Limb (tissue), 2 donors: ENCODE results near the gene HEXB.
A peak's percentile ranks its signal among the peaks of the same experiment; 100 is the strongest.
"Not testable (repeated sequence)": the region's sequence is repeated elsewhere in the genome, so short reads cannot be mapped to it uniquely, and the experiment has no call there.

Source experiments
- DNase-seq, 2 donors: peaks; one replicate each; pipeline ENCODE4 v3.0.0-alpha.2; 2016; ENCODE audit errors: extremely low spot score in 2 of 2

The HEXB gene

DNA sequence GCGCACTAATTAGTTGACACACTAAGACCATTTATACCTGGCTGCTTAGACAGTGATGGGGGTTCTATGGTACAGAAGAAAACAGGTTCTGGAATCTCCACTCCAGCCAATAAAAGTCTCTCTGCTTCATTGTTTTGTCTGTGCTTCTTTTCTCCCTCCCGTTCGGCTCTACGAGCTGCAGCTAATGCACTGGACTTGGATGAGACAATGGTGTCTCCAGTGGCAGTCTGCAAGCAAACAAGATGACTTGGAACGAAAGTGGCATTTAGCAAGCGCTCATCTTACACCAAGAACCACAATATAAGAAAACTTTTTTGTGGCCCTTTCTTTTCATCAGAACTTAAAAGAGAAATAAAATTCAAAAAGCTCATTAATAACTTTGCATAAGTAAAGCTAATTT lies 51.7 kb downstream of the HEXB start:
- DNase-seq, result no peak

DNA sequence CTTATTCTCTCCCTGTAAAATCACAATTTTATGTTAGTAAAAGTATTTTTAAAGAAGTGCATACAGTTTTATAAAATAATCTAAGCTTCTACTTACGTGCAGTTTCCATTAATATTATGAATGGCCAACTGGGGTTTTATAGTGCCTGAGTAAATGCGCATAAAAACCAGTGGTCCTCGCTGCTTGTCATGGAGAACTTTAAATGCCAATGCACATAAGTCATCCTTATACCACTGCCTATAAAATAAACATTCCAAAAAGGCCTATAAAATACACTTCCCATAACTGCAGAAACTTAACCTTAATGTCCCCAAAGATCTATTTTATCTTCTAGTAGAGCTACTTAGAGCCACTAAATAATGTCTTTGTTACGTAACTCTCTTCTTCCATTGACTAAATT lies 53.4 kb downstream of the HEXB start:
- no peak for DNase-seq

DNA sequence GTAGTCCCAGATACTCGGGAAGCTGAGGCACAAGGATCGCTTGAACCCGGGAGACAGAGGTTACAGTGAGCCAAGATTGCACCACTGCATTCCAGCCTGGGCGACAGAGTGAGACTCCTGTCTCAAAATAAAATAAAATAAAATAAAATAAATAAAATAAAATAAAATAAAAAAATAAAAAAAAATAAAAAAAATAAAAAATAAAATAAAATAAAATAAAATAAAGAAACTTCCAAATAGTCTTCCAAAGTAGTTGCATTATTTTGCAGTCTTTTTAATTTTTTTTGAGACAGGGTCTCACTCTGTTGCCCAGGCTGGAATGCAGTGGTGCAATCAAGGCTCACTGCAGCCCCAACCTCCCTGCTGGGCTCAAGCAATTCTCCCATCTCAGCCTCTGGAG lies 63.7 kb downstream of the HEXB start:
- DNase-seq, result not testable (repeated sequence)

- DNase-seq, result no peak
Observed at GRCh38 chr5:74761241-74761640, 76.2 kb downstream of the HEXB start.

DNA sequence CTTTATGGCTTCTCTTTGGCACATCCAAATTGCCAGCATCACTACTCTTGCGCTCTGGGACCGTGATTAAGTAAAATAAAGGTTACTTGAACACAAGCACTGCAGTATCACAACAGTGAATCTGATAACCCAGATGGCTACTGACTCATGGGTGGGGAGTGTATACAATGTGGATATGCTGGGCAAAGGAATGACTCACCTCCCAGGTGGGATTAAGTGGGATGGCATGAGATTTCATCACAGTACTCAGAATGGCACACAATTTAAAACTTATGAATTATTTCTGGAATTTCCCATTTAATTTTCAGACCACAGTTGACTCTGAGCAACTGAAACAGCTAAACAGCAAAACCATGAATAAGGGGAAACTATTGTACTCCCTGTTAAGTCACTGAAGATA lies 77.6 kb downstream of the HEXB start:
- no peak for DNase-seq

DNA sequence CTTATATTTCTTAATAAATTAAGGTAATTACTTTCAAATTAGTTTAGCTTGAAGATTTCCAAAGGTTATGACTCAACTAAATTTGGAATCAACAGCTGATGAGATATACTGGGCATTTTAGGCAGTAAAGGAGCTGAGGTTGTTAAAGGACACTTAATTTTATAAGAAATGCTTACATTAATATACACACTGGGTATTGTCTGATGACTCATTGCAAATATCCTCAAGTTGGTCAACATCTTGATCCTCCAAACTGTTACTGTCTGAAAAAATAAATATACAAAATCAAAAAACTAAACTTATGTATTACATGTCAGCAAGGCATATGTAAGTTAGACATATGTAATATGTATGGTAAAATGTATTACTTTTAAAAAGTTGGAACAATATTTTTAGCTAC lies 78.5 kb downstream of the HEXB start:
- no peak for DNase-seq

DNA sequence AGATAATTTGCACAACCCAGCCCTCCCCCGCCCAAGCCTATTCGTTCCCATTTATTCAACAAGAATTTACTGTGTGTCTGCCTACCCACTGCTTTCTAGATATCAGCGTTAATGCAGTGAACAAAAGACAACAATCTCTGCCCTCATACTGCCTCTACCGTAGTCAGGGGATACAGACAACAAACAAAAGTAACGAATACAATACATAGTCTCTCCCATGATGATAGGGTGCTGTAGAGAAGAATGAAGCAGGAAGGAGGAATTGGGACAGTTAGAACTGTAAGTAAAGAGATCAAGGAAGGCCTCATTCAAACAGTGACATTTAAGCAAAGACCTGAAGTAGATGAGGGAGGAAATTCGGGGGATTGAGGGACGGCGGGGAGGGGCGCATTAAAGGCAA lies 80.2 kb downstream of the HEXB start:
- no peak for DNase-seq

GRCh38 chr5:74765929-74766328 lies 80.9 kb downstream of the HEXB start:
- DNase-seq, result no peak

GRCh38 chr5:74766418-74766848 lies 81.4 kb downstream of the HEXB start:
- DNase-seq, result peak in 1 of 2 donors; percentile 56

DNA sequence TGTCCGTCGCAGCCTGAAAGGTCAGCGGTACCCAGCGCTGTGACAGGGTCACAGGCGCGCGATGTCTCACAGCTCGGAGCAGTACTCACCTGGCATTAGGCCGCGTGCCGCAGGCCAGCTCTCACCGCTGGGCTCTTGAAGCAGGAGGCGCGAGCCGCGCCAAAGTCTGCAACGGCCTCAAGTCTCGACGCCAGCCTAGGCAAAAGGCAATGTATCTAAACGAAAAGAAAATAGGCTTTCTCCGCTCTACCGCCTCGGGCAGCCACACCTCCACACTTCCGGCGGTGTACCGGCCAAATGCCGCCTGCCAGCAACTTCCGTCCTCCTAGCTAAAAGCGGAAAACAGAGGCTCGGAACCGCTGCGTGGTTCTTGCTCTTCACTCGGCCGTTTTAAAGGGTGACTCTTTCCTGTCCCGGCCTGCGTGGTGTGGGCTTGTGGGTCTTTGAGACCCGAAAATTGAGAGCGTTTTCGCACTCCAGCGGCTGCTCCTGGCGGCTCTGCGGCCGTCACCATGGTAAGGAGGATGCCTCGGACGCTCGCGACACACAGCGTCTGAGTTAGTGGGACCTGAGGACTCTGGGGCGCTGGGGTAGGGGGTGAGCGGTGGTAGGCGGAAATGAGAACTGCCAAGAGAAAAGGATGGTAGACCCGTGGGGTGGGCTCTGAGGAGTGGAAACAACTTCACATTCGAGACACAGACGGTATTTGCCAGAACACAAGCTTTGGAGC lies 82.0 kb downstream of the HEXB start, which contains the start of the genes GFM2 and NSA2:
Gene GFM2, minus strand, starts transcription at position 269 of the 730 bp plus-strand sequence. CDS start 3,375 bp downstream, outside the sequence.
Gene NSA2, plus strand, starts transcription at position 401 of the 730 bp plus-strand sequence. Its CDS starts 112 bp downstream, at position 513.
- DNase-seq, result peak; percentile 92 to 97

- DNase-seq, result peak in 1 of 2 donors; percentile 41
Observed at GRCh38 chr5:74767579-74767913, 82.5 kb downstream of the HEXB start.
